HG03354 (cell line): ENCODE measurements around the gene ZNF35.

Source experiments
- ATAC-seq: cut with Tn5 transposase; IDR thresholded peaks from one replicate; pipeline ENCODE4 v1.9.1; 2021; ENCODE audit warnings: mild to moderate bottlenecking; ENCODE audit not compliant: unreplicated experiment, poor library complexity, severe bottlenecking

Gene ZNF35

DNA sequence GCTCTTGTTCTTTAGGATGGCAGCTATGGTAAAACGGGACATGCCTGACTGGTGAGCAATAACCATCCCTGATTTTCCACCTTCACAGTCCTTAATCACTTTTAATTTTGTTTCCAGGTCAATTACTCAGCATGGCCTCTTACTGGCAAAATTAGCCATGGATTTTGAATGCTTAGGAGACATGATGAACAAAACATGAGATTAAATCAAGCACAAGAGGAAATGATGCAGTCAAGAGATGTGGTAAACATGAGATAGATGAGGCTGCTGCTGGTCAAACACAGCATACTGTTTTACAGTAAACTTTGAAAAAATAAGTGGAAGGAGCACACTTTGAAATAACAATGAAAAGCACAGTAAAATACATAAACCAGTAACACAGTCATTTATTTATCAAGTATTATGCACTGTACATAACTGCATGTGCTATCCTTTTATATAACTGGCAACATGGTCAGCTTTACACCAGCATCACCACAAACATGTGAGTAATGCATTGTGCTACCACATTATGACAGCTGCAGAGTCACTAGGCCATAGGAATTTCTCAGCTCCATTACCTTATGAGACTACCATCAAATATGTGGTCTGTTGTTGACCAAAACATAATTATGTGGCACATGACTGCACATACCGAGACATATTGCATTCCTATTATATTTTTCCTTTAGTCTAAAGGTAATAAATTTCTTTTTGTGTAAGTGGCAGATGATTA is 33.8 kb downstream of the ZNF35 start:
- ATAC-seq: no peak

GRCh38 chr3:44685128-44685800 is 36.7 kb downstream of the ZNF35 start:
- peak; percentile 96 for ATAC-seq

DNA sequence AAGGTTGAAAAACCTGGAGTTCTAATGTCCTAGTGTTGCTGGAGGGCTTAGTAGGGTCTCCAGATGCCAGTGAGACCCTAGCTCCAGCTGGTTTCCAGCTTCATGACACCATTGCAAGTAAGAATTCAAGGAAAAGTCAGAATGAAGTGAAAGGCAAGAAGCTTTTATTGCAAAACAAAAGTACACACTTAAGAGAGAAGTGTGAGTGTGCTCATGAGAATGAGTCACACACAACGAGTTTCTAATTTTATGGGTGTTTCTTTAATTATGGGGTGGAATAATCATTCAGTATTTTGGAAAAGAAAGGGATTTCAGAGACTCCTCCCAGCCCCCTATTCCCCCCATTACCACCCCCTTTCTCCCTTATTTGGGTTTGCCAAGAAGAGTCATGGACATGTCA is 39.4 kb downstream of the ZNF35 start:
- ATAC-seq: no peak
